OCI-M2 (cell line): ENCODE results near the gene COPS9.

Experiments used
- DNase-seq: peaks from one replicate; lab custom pipeline; 2025; ENCODE audit not compliant: unreplicated experiment; lab: John Stamatoyannopoulos, UW

COPS9 gene

DNA sequence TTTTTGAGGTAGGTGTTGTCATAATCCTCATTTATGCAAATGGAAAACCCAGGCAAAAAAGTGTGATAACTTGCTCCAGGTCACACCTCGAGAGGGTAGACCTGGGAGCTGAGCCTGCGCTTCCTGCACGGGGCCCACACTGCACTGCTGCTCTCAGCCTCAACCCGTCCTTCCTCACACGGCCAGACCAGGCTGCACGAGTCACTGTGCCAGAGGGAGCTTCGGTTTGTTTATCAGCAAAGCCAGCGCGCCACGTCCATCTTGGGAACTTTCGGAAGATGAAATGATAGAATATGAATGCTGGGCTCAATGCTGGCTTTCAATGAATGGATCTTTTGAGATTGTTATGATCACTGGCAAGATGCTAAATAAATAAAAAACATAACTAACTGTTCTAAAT is 14.4 kb downstream of the COPS9 start:
- DNase-seq: no peak

DNA sequence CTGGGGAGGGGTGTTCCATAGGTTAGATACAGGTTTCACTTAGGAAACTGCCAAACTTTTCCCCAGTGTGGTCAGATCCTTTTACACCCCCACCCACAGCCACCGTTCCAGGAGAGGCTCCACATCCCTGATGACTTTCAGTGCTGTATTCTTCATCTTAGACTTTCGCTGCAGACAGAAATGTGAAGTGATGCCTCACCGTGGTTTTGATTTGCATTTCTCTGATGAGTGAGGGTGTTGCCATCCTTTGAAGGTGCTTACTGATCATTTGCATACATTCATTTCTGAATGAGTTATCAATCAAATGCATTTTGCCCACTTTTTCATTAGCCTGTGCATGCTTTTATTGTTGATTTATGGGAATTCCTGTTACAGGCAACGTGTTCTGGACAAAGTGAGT is 14.9 kb downstream of the COPS9 start:
- no peak for DNase-seq

DNA sequence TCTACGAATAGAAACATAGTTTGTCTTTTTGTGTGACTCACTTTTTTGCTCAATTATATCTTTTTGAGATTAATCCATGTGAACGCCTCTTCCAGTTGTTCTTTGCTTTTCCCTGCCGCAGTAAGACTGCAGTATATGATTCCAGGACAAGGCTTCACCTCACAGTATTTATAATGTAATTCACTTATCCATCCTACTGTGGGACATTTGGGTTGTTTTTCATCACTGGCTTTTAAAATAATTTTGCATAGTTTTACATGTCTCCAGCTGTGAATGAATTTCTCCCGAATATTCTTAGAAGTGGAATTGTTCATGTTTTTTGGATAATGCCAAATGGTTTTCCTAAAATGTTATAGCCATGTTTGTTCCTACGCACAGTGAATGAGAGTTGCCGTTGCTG is 21.9 kb downstream of the COPS9 start:
- DNase-seq: no peak

DNA sequence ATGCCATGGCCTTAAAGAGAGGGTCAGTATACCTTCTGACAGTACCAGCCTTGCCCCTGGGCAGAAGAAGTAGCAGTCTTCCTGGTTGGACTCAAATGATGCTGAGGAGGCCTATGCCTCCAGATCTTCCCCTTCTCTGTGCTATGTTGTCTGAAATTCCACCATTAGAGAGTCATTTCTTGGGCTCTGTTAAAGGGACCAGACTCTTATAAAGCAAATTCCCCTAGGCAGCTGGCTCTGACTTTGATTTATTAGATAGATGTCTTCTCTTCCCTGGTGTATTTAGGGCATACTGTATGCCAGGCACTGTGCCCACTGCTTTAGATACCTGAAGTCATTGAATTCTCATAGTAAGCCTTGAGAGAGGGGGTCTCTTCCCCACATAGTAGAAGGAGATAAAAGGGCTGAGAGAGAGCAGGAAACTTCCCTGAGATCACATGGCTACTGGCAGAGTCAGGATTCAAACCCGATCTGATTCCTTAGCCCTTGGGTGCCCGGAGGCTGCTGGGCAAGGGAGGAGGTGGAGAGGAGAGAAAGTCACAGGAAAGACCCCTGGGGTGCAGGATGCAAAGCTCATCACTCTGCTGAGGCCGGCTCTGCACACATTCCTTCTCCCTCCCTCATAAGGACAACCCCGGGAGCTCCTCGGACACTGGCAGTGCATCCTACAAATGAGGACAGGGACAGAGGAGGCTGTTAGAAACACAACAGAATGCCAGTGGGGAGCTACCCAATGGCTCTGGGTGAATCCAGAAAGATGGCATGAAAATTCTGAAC is 23.0 kb downstream of the COPS9 start:
- DNase-seq: no peak

DNA sequence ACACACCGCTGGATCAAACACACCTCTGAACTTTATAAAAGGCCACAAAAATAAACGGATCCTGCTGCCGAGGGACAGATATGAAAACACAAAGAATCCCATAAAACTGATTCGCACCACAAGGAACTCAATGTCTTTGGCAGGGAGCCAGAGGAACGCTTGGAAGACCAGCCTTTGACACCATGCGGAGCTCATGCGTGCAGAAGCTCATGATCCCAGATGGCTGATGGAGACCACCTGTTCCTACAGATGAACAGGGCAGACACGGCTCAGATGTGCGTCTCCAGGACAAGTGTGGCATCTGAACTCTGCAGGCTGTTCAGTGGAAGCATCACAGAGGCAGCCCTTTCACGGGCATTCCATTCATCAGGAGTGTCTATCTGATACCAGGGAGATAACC is 24.9 kb downstream of the COPS9 start:
- DNase-seq: no peak

DNA sequence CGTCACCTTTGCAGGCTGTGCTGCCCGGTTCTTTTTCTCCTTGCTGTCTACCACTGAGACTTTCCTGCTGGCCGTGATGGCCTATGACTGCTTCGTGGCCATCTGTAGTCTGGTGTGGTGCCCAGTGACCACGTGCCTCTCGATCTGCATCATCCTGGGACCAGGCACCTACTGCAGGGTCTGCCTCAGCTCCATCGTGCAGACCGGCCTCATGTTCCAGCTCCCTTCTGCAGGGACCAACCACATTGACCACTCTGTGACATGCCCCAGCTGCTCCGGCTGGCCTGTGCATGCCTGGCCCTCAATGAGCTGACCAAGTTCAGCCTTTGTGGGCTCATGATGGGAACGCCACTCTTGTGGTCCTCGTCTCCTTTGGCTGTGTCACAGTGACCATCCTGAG is 26.7 kb downstream of the COPS9 start:
- no peak for DNase-seq

DNA sequence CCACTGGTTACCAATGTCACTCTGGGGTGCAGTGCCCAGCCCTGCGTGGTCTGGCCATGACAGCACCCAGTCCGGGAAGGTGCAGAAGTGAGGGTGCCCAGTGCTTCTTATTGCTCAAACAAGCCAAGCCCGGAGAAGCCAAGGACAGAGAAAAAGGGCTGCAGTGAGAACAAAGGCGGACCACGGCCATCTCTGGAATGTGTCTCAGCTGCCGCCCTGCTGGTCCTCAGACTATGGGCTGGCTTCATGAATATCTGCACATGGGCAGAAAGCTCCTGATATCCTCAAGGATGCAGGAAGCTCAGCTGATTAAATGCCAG is 28.7 kb downstream of the COPS9 start:
- DNase-seq: no peak

DNA sequence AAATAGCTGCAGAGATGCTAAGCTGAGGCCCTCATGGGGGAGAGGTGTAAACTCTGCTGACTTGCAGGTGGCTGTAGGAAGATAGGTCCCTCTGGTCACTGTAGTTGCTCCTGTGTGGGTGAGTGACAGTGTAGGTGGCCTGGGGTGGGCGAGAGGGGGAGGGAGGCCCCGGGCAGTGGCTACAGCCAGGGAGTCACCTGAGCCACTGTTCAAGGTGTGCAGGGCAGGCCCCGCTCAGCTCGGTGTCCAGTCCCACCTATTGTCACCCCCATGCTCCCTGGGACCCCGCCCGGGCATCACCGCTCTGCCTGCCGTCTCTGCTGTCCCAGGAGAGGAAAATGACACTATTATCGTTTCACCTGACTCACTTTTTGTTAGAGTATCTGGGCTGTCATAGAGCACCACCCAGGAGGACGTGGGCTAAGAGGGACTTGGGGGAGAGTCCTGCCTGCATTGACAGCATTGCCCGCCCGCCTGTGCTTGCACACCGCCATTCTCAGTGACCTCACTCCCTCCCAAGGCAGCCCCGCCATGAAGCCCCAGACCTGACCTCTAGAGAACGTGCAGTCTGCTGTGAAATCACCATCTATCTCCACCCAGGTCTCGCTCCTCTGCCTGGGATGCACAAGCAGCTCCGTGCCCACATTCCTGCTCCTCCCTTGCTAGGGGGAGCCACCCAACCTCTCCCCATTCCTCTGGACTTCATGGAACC is 29.2 kb downstream of the COPS9 start:
- no peak for DNase-seq

DNA sequence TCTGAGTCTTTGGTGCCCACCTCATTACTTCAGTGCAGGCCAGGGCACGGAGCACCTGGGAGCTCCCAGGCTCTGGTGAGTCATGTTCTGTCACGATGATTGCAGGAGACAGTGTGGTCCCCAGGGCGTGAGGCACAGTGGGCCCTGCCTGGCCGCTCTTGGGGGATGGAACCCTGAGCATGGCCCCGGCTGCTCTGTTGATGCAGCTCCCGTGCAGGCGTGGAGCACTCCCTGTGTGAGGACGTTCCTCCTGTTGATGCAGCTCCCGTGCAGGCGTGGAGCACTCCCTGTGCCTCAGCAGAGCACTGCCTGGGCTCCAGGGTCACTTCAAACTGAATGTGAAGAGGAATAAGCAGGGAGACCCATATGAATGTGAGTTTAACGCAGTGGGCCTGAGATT is 30.1 kb downstream of the COPS9 start:
- DNase-seq: no peak

DNA sequence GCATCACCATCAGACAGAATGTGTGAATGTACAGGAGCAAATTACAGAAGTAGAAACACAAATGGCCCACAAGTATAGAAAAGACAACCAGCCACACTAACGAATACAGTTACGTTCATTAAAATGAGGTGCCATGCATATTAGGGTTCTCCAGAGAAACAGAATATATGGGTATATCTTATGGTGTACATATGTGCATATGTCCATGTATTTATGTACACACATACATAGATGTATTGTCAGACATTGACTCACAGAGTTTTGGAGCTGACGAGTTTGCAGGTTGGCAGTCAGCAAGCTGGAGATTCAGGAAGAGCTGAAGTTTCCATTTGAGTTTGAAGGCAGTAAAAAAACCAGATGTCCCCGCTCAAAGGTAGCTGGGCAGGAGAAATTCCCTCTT is 33.0 kb downstream of the COPS9 start:
- no peak for DNase-seq

DNA sequence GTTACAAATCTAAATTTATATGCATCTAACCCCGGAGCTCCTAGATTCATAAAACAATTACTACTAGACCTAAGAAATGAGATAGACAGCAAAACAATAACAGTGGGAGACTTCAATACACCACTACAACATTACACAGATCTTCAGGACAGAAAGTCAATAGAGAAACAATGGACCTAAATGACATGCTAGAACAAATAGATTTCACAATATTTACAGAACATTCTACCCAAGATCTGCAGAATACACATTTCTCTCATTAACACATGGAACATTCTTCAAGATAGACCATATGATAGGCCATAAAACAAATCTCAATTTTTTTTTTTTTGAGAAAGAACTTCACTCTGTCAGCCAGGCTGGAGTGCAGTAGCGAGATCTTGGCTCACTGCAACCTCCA is 37.8 kb downstream of the COPS9 start:
- no peak for DNase-seq

DNA sequence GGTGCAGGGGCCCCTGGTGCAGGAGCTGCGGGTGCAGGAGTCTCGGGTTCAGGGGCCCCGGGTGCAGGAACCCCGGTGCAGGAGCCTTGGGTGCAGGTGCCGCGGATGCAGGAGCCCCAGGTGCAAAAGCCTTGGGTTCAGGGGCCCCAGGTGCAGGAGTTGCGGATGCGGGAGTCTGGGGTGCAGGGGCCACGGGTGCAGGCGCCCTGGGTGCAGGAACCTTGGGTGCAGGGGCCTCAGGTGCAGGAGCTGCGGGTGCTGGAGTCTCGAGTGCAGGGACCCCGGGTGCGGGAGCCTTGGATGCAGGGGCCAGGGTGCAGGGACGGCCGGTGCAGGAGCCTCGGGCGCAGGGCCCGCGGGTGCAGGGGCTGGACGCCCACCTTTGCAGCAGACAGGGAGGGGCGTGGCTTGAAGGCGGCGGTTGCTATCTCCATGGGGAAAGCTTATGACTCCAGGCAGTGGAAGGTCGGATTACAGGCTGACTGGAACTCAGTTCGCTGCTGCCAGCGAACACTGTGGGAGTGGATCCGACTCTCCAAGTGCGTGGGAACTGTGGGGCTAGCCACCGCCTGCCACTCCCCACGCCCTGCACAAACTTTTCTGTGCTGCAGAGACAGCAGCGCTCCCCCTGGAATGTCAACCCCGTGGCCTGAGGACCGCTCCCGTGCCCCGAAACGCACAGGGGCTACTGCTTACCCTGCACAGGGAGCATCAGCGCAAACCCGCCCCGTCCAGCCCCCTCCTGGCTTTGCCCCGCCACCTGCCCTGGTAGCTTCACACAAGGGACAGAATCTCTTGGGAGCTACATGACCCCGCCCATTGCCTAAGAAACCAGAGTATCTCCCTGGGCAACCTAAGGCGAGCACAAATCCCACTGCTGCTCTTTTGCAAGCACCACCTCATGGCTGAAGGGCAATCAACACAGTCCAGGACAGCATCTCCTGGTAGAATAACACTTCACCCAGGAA is 40.3 kb downstream of the COPS9 start:
- no peak for DNase-seq

DNA sequence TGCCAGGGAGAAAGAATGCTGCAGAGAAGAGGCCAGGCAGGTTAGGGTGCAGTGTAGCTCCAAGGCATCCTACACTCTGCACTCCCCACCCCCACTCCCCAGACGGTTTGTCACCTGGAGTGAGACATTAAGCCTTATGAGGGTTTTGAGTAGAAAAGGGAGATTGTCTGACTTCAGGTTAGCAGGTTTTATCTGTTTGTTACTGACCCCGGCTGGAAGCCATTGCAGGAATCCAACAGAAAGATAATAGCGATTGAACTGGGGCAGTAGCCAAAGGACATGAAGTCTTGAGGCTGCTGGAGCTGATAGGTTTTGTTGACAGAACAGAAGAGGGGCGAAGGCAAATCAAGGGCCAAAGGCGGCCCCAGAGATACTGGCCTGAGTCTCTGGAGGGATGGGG is 46.8 kb downstream of the COPS9 start:
- no peak for DNase-seq

DNA sequence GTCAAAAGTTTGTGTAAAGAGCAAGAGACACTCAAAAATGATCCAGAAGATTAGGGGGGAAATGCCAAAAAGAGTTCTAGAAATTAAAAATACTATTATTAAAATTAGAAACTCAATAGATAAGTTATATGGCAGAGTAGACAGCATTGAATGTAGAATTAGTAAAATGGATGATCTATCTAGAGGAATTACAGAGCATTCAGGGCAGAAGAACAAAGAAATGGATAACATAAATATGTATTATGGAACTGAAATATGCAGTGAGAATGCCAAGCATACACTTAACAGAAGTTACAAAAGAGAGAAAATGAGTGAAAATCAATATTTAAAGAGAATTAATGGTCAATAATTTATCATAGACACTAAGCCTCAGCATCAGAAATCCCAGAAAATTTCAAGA is 49.5 kb downstream of the COPS9 start:
- DNase-seq: no peak
